CD4-positive, alpha-beta memory T cell (primary cell): ENCODE measurements around the gene KLK4. TPM values are rescaled to one million over a fixed set of nuclear protein-coding genes. Genes with fewer than 3 reads are reported as not detected.
A peak's percentile ranks its signal among the peaks of the same experiment; 100 is the strongest.

ENCODE experiments used
- CTCF ChIA-PET: fragments of 350-600 bp; sonication (Branson Sonifier 250); formaldehyde crosslinking; loops from one replicate; lab custom pipeline; 2021; ENCODE audit warnings: inconsistent platforms; ENCODE audit not compliant: partially characterized antibody; lab: Charles Lee
- POLR2A ChIA-PET: fragments of 350-600 bp; sonication (Branson Sonifier 250); formaldehyde crosslinking; loops from one replicate; lab custom pipeline; 2021; ENCODE audit not compliant: partially characterized antibody; lab: Charles Lee
- DNase-seq, 5 donors: peaks; one replicate each; pipeline versions ENCODE4 v3.0.0 to v3.0.0-alpha.2; 2020 to 2022; ENCODE audit warnings: mixed read lengths in 1 of 5
- H3K27ac ChIP-seq: one replicate; pipeline ENCODE4 v1.7.0; 2013; ENCODE audit warnings: low read depth, low read length
- H3K27me3 ChIP-seq: 2 replicates; pipeline ENCODE4 v1.7.0; 2013; ENCODE audit warnings: mild to moderate bottlenecking, low read length, moderate library complexity; ENCODE audit not compliant: insufficient read depth
- H3K36me3 ChIP-seq: 2 replicates; pipeline ENCODE4 v1.7.0; 2013; ENCODE audit warnings: mild to moderate bottlenecking, low read length, moderate library complexity; ENCODE audit not compliant: insufficient read depth
- H3K4me1 ChIP-seq: 2 replicates; pipeline ENCODE4 v1.7.0; 2013; ENCODE audit warnings: mild to moderate bottlenecking, low read length, moderate library complexity; ENCODE audit not compliant: insufficient read depth
- H3K4me3 ChIP-seq, 2 donors: one replicate each; pipeline ENCODE4 v1.7.0; 2013; ENCODE audit warnings: low read length in 2 of 2, mild to moderate bottlenecking in 1 of 2
- H3K9me3 ChIP-seq, 2 donors: one replicate each; pipeline ENCODE4 v1.7.0; 2013; ENCODE audit warnings: low read length in 2 of 2, control low read depth in 1 of 2; ENCODE audit not compliant: control insufficient read depth in 1 of 2
- H3K27ac Mint-ChIP-seq, 7 donors: one replicate each; pipeline ENCODE4 v1.8.0; 2020 to 2021; ENCODE audit warnings: mixed read lengths in 7 of 7, mild to moderate bottlenecking in 6 of 7, inconsistent platforms in 3 of 7, moderate library complexity in 3 of 7
- H3K27me3 Mint-ChIP-seq, 2 donors: one replicate each; pipeline ENCODE4 v1.8.0; 2020 to 2021; ENCODE audit warnings: mixed read lengths in 2 of 2
- H3K36me3 Mint-ChIP-seq, 2 donors: one replicate each; pipeline ENCODE4 v1.8.0; 2020 to 2021; ENCODE audit warnings: mixed read lengths in 2 of 2, inconsistent platforms in 1 of 2, mild to moderate bottlenecking in 1 of 2
- H3K4me1 Mint-ChIP-seq, 4 donors: one replicate each; pipeline ENCODE4 v1.8.0; 2020 to 2021; ENCODE audit warnings: mixed read lengths in 4 of 4, mild to moderate bottlenecking in 1 of 4
- H3K4me3 Mint-ChIP-seq, 8 donors: one replicate each; pipeline ENCODE4 v1.8.0; 2020 to 2021; ENCODE audit warnings: mixed read lengths in 8 of 8, mild to moderate bottlenecking in 7 of 8, moderate library complexity in 6 of 8, inconsistent platforms in 3 of 8
- H3K9me3 Mint-ChIP-seq, 8 donors: one replicate each; pipeline ENCODE4 v1.8.0; 2020 to 2021; ENCODE audit warnings: mixed read lengths in 8 of 8, mild to moderate bottlenecking in 5 of 8, inconsistent platforms in 3 of 8, moderate library complexity in 1 of 8
- intact Hi-C: fragments of 100-400 bp; cut with micrococcal nuclease; formaldehyde crosslinking; loops from one replicate; pipeline ENCODE4 v1.15.1; 2023
- polyA plus RNA-seq, 2 donors: library from polyadenylated mRNA; unstranded; fragments of 300-500 nt; fragmentation: Illumina TruSeq; gene quantifications; one replicate each; pipeline ENCODE4 v1.2.3, GENCODE V29; 2021
- total RNA-seq, 2 experiments: library from RNA; stranded (reverse); gene quantifications; one replicate each; pipeline ENCODE4 v1.2.3, GENCODE V29; 2021

Gene KLK4
- total and polyA plus RNA-seq, 4 experiments from 2014 or later: not detected

- Histone ChIP-seq H3K36me3 (no peaks in the 10 kb centered on the region), H3K4me1 (peaks cover 6% of the 10 kb centered on the region), H3K27ac (no peak overlapping the region), H3K4me3 (no peak overlapping the region), H3K27me3 (peaks cover 11% of the 10 kb centered on the region), H3K9me3 (no peaks in the 10 kb centered on the region)
- intact Hi-C loops: no loop called here
- CTCF ChIA-PET: interaction anchor here (1.3 kb wide), 1 partner anchor 18 kb away, joined by 5 read pairs; no protein-coding TSS in a partner anchor
- Mint-ChIP-seq H3K9me3 (no peaks in the 10 kb centered on the region), H3K27me3 (peaks cover 39 to 53% of the 10 kb centered on the region in 2 donors), H3K36me3 (no peaks in the 10 kb centered on the region), H3K4me3 (no peak overlapping the region), H3K4me1 (peaks cover 0 to 12% (median 2%) of the 10 kb centered on the region in 4 donors), H3K27ac (no peak overlapping the region)
- DNase-seq: peak in 2 of 5 donors; percentile 5 to 6
- POLR2A ChIA-PET: no interaction called here
Observed at GRCh38 chr19:50906217-50906616, 5.0 kb downstream of the KLK4 start.

GRCh38 chr19:50902640-50903039 is 8.6 kb downstream of the KLK4 start:
- no peak overlapping the region for H3K4me3 ChIP-seq
- H3K4me1 Mint-ChIP-seq: no peaks in the 10 kb centered on the region
- H3K27ac Mint-ChIP-seq: no peak overlapping the region
- no peaks in the 10 kb centered on the region for H3K36me3 Mint-ChIP-seq
- H3K4me3 Mint-ChIP-seq: no peak overlapping the region
- ChIA-PET CTCF (no interaction called here), POLR2A (no interaction called here)
- DNase-seq: no peak
- peaks cover 16 to 30% of the 10 kb centered on the region in 2 donors for H3K27me3 Mint-ChIP-seq
- no peaks in the 10 kb centered on the region for H3K36me3 ChIP-seq
- H3K9me3 ChIP-seq: no peaks in the 10 kb centered on the region
- H3K4me1 ChIP-seq: no peaks in the 10 kb centered on the region
- no peaks in the 10 kb centered on the region for H3K27me3 ChIP-seq
- no peaks in the 10 kb centered on the region for H3K9me3 Mint-ChIP-seq
- H3K27ac ChIP-seq: no peak overlapping the region
- intact Hi-C loops: no loop called here

- Mint-ChIP-seq H3K9me3 (peaks cover 0 to 14% (median 4%) of the 10 kb centered on the region in 8 donors), H3K36me3 (no peaks in the 10 kb centered on the region), H3K4me3 (no peak overlapping the region), H3K27ac (no peak overlapping the region), H3K4me1 (no peaks in the 10 kb centered on the region), H3K27me3 (peaks cover 12 to 22% of the 10 kb centered on the region in 2 donors)
- Histone ChIP-seq H3K9me3 (no peaks in the 10 kb centered on the region), H3K4me1 (no peaks in the 10 kb centered on the region), H3K27me3 (no peaks in the 10 kb centered on the region), H3K36me3 (no peaks in the 10 kb centered on the region), H3K4me3 (no peak overlapping the region), H3K27ac (no peak overlapping the region)
- intact Hi-C loops: no loop called here
- no peak for DNase-seq
- CTCF ChIA-PET: no interaction called here
- POLR2A ChIA-PET: no interaction called here
Observed at GRCh38 chr19:50899569-50899968, 11.6 kb downstream of the KLK4 start.

GRCh38 chr19:50898018-50898417 is 13.2 kb downstream of the KLK4 start:
- intact Hi-C loops: no loop called here
- peaks cover 15 to 22% of the 10 kb centered on the region in 2 donors for H3K27me3 Mint-ChIP-seq
- peaks cover 0 to 26% (median 10%) of the 10 kb centered on the region in 8 donors for H3K9me3 Mint-ChIP-seq
- ChIA-PET POLR2A (no interaction called here), CTCF (no interaction called here)
- H3K36me3 Mint-ChIP-seq: no peaks in the 10 kb centered on the region
- DNase-seq: no peak
- Histone ChIP-seq H3K36me3 (no peaks in the 10 kb centered on the region), H3K4me1 (no peaks in the 10 kb centered on the region), H3K27me3 (no peaks in the 10 kb centered on the region), H3K27ac (no peak overlapping the region), H3K4me3 (no peak overlapping the region), H3K9me3 (no peaks in the 10 kb centered on the region)
- no peak overlapping the region for H3K27ac Mint-ChIP-seq
- H3K4me1 Mint-ChIP-seq: no peaks in the 10 kb centered on the region
- no peak overlapping the region for H3K4me3 Mint-ChIP-seq

GRCh38 chr19:50897612-50898011 is 13.6 kb downstream of the KLK4 start:
- Mint-ChIP-seq H3K27me3 (peaks cover 15 to 22% of the 10 kb centered on the region in 2 donors), H3K27ac (no peak overlapping the region), H3K9me3 (peaks cover 0 to 26% (median 10%) of the 10 kb centered on the region in 8 donors), H3K4me3 (no peak overlapping the region), H3K4me1 (no peaks in the 10 kb centered on the region), H3K36me3 (no peaks in the 10 kb centered on the region)
- H3K27ac ChIP-seq: no peak overlapping the region
- CTCF ChIA-PET: no interaction called here
- H3K4me1 ChIP-seq: no peaks in the 10 kb centered on the region
- H3K9me3 ChIP-seq: no peaks in the 10 kb centered on the region
- H3K27me3 ChIP-seq: no peaks in the 10 kb centered on the region
- DNase-seq: no peak
- H3K4me3 ChIP-seq: no peak overlapping the region
- POLR2A ChIA-PET: no interaction called here
- no peaks in the 10 kb centered on the region for H3K36me3 ChIP-seq
- intact Hi-C loops: no loop called here

GRCh38 chr19:50897191-50897607 is 14.0 kb downstream of the KLK4 start:
- CTCF ChIA-PET: no interaction called here
- no peak overlapping the region for H3K4me3 ChIP-seq
- H3K4me3 Mint-ChIP-seq: no peak overlapping the region
- H3K36me3 ChIP-seq: no peaks in the 10 kb centered on the region
- no peak for DNase-seq
- no peak overlapping the region for H3K27ac ChIP-seq
- H3K36me3 Mint-ChIP-seq: no peaks in the 10 kb centered on the region
- H3K4me1 ChIP-seq: no peaks in the 10 kb centered on the region
- H3K27me3 Mint-ChIP-seq: peaks cover 18 to 24% of the 10 kb centered on the region in 2 donors
- H3K27ac Mint-ChIP-seq: no peak overlapping the region
- H3K9me3 Mint-ChIP-seq: peaks cover 0 to 26% (median 10%) of the 10 kb centered on the region in 8 donors
- intact Hi-C loops: no loop called here
- POLR2A ChIA-PET: no interaction called here
- no peaks in the 10 kb centered on the region for H3K9me3 ChIP-seq
- H3K4me1 Mint-ChIP-seq: no peaks in the 10 kb centered on the region
- no peaks in the 10 kb centered on the region for H3K27me3 ChIP-seq

GRCh38 chr19:50896591-50897190 is 14.5 kb downstream of the KLK4 start:
- Mint-ChIP-seq H3K27ac (peak overlapping the region in 1 of 7 donors; percentile 17), H3K27me3 (peaks cover 17 to 26% of the 10 kb centered on the region in 2 donors), H3K4me3 (no peak overlapping the region), H3K9me3 (peaks cover 0 to 26% (median 10%) of the 10 kb centered on the region in 8 donors), H3K36me3 (no peaks in the 10 kb centered on the region), H3K4me1 (no peaks in the 10 kb centered on the region)
- no peaks in the 10 kb centered on the region for H3K9me3 ChIP-seq
- no peak overlapping the region for H3K4me3 ChIP-seq
- no peak for DNase-seq
- ChIA-PET CTCF (no interaction called here), POLR2A (no interaction called here)
- no peak overlapping the region for H3K27ac ChIP-seq
- no peaks in the 10 kb centered on the region for H3K27me3 ChIP-seq
- no peaks in the 10 kb centered on the region for H3K4me1 ChIP-seq
- no peaks in the 10 kb centered on the region for H3K36me3 ChIP-seq
- intact Hi-C loops: no loop called here
